Measurements from ENCODE around the gene KMT2C. TPM values are rescaled to one million over a fixed set of nuclear protein-coding genes. Genes with fewer than 3 reads are reported as not detected.

The KMT2C gene
- total RNA-seq, 1 experiment from 2014 or later, result 54.3 TPM

DNA sequence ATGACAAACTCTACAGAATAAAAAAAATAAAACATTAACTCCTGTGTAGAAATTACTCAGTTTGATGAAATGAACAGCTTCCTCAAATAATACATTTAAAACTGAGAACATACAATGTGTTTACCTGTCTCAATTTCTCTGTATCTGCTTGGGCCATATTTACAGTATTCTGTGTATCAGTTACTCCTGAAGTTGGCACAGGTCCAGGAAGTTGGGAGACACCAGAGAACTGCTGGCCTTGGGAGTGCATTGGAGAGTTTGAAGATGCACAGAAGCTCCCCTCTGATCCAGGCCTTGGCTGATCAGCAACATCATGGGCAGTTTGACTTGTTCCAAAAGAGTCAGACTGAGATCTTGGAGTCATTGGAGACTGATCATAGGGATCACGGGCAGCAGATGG, 255.2 kb downstream of the KMT2C start:
- H2AFZ ChIP-seq, result no peak overlapping the region
- no peak for DNase-seq
- peaks cover 15% of the 10 kb centered on the region for H3K36me3 ChIP-seq (ENCODE audit: low read depth)
- ChIA-PET CTCF (no interaction called here), POLR2A (ENCODE audit: unreplicated experiment) (no interaction called here)
- no peaks in the 10 kb centered on the region for H3K79me2 ChIP-seq (ENCODE audit: low read depth)
- BruUV-seq (replicated peaks), result no TSS peak
- H3K4me3 ChIP-seq, result no peak overlapping the region
- H3K4me2 ChIP-seq, result no peak overlapping the region
- H3K27ac ChIP-seq, result no peak overlapping the region
- no peak for TF ChIP-seq EZH2 (IDR thresholded peaks at IDR 0.05; ENCODE audit: low read depth)
- no peak for TF ChIP-seq CTCF (conservative IDR thresholded peaks at IDR 0.05)
- no peaks in the 10 kb centered on the region for H3K9me3 ChIP-seq (ENCODE audit: insufficient read depth, low read depth)
- no peaks in the 10 kb centered on the region for H3K4me1 ChIP-seq (replicated peaks; ENCODE audit: insufficient read depth)
- intact Hi-C loops (cut with micrococcal nuclease; ENCODE audit: unreplicated experiment), result no loop called here
- H4K20me1 ChIP-seq (ENCODE audit: insufficient read depth), result no peaks in the 10 kb centered on the region
- H3K27me3 ChIP-seq (ENCODE audit: insufficient read depth, low read depth), result no peaks in the 10 kb centered on the region
- 0 out of 2 replicates have a peak, but pooled peaks cover 3% of the 10 kb centered on the region for H3F3A ChIP-seq (ENCODE audit: insufficient read depth, low read depth)
- no peaks in the 10 kb centered on the region for H3K9me2 ChIP-seq (ENCODE audit: insufficient read depth)

GRCh38 chr7:152180048-152180447, 255.8 kb downstream of the KMT2C start:
- no peaks in the 10 kb centered on the region for H4K20me1 ChIP-seq (ENCODE audit: insufficient read depth)
- no TSS peak for BruUV-seq (replicated peaks)
- no peak overlapping the region for H2AFZ ChIP-seq
- no peaks in the 10 kb centered on the region for H3K27me3 ChIP-seq (ENCODE audit: insufficient read depth, low read depth)
- intact Hi-C loops (cut with micrococcal nuclease; ENCODE audit: unreplicated experiment), result no loop called here
- CTCF ChIA-PET, result no interaction called here
- DNase-seq, result no peak
- no peak overlapping the region for H3K27ac ChIP-seq
- POLR2A ChIA-PET (ENCODE audit: unreplicated experiment), result no interaction called here
- no peak overlapping the region for H3K4me3 ChIP-seq
- H3K4me2 ChIP-seq, result no peak overlapping the region
- H3K9me2 ChIP-seq (ENCODE audit: insufficient read depth), result no peaks in the 10 kb centered on the region
- peaks cover 15% of the 10 kb centered on the region for H3K36me3 ChIP-seq (ENCODE audit: low read depth)
- no peaks in the 10 kb centered on the region for H3K79me2 ChIP-seq (ENCODE audit: low read depth)
- TF ChIP-seq CTCF (conservative IDR thresholded peaks at IDR 0.05), result no peak
- TF ChIP-seq EZH2 (IDR thresholded peaks at IDR 0.05; ENCODE audit: low read depth), result no peak
- no peaks in the 10 kb centered on the region for H3K9me3 ChIP-seq (ENCODE audit: insufficient read depth, low read depth)
- 0 out of 2 replicates have a peak, but pooled peaks cover 3% of the 10 kb centered on the region for H3F3A ChIP-seq (ENCODE audit: insufficient read depth, low read depth)
- no peaks in the 10 kb centered on the region for H3K4me1 ChIP-seq (replicated peaks; ENCODE audit: insufficient read depth)

DNA sequence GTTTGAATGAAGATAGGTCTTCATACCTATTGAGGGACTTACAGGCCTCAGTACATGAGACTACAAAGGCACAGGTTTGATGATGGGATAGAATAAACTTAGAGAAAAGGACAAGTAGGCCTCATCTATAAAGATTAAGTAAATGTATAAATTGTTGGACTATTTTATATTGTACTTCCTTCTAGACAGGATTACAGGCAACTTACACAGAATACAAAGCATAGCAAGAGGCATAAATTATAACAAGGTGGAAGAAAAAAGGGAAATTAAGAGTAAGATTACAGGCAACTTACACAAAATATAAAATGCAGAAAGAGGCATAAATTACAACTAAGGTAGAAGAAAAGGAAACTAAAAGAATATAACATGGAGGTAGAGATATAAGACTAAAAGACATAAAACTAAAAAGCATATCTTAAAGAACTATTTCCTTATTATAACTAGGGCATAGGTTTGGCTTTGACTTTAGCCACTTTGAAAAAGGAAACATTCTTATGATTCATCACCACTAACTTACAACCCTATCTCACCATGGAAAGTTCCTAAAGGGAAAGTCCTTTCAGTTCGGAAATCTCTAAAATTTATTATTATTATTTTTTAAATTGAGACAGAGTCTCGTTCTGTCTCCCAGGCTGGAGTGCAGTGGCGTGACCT, 257.3 kb downstream of the KMT2C start:
- no peaks in the 10 kb centered on the region for H3K9me3 ChIP-seq (ENCODE audit: insufficient read depth, low read depth)
- no TSS peak for BruUV-seq (replicated peaks)
- ChIA-PET POLR2A (ENCODE audit: unreplicated experiment) (no interaction called here), CTCF (no interaction called here)
- H3K4me1 ChIP-seq (replicated peaks; ENCODE audit: insufficient read depth), result peaks cover 9% of the 10 kb centered on the region
- H3K9me2 ChIP-seq (ENCODE audit: insufficient read depth), result no peaks in the 10 kb centered on the region
- no peak for TF ChIP-seq EZH2 (IDR thresholded peaks at IDR 0.05; ENCODE audit: low read depth)
- TF ChIP-seq CTCF (conservative IDR thresholded peaks at IDR 0.05), result no peak
- H2AFZ ChIP-seq, result no peak overlapping the region
- intact Hi-C loops (cut with micrococcal nuclease; ENCODE audit: unreplicated experiment), result no loop called here
- H3K79me2 ChIP-seq (ENCODE audit: low read depth), result no peaks in the 10 kb centered on the region
- H3K27me3 ChIP-seq (ENCODE audit: insufficient read depth, low read depth), result no peaks in the 10 kb centered on the region
- no peak for DNase-seq
- peaks cover 15% of the 10 kb centered on the region for H3K36me3 ChIP-seq (ENCODE audit: low read depth)
- H3K4me2 ChIP-seq, result no peak overlapping the region
- no peak overlapping the region for H3K4me3 ChIP-seq
- H3K27ac ChIP-seq, result no peak overlapping the region
- H4K20me1 ChIP-seq (ENCODE audit: insufficient read depth), result 0 out of 2 replicates have a peak, but pooled peaks cover under 1% of the 10 kb centered on the region
- peaks cover 12% of the 10 kb centered on the region; the same call in 1 of the 2 replicates for H3F3A ChIP-seq (ENCODE audit: insufficient read depth, low read depth)
